ENCODE results near the gene PDGFRB. TPM values are rescaled to one million over a fixed set of nuclear protein-coding genes. Genes with fewer than 3 reads are reported as not detected.
"Not testable (repeated sequence)": the region's sequence is repeated elsewhere in the genome, so short reads cannot be mapped to it uniquely, and the experiment has no call there.

The PDGFRB gene
- total RNA-seq, 1 experiment from 2014 or later, result 0.34 TPM

DNA sequence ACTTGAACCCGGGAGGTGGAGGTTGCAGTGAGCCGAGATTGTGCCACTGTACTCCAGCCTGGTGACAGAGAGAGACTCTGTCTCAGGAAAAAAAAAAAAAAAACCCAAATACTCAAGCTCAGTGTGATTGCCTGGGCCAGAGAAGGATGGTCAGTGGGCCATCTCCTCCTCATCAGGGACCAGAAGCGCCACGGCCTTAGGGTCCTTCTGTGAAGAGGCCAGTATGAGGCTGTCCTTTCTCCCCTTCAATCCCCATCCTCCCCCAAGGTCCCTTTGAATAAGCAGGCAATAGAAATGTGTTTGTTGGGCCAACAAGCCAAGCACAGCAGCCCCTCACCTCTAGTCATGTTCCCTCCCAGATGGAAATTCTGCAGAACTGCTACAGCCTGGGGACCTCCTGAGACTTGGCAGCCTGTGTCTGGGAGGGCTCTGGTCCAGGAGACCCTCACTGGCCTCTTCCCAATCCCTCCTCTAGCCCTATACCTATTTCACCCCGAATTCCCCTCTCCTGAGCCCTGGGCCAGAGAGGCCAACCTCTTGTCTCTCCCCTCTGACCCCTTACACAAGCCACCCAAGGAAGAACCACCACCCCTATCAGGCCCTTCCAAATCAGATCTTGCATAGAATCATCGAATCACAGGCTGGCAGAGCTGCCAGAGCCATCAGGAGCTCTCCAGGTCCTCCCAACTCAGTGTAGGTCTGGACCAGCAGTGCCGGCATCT is 70.3 kb downstream of the PDGFRB start:
- CTCF ChIA-PET, result no interaction called here
- RAD21 ChIA-PET (ENCODE audit: low non-redundant PET in 1 of 2, low total read pairs in 2 of 2, uncharacterized antibody in 2 of 2, unreplicated experiment in 2 of 2), result no interaction called here
- no peak for DNase-seq (ENCODE audit: low read depth, low spot score)
- Histone ChIP-seq H3K9me2 (ENCODE audit: insufficient read depth) (no peaks in the 10 kb centered on the region), H2AFZ (ENCODE audit: low read depth, low read length, poor library complexity, severe bottlenecking) (no peak overlapping the region), H3K27ac (ENCODE audit: low read depth, low read length) (no peak overlapping the region), H3K9me3 (ENCODE audit: control insufficient read depth in 1 of 2, insufficient read depth in 1 of 2, low read depth in 1 of 2, low read length in 2 of 2) (no peaks in the 10 kb centered on the region), H3K36me3 (ENCODE audit: control insufficient read depth in 1 of 2, insufficient read depth in 2 of 2, low read length in 2 of 2) (no peaks in the 10 kb centered on the region), H4K20me1 (ENCODE audit: insufficient read depth) (no peaks in the 10 kb centered on the region), H3K4me3 (replicated peaks in 1 of 2; ENCODE audit: low read depth in 1 of 2, low read length in 2 of 2) (no peak overlapping the region), H3K79me2 (ENCODE audit: insufficient read depth, low read length) (no peaks in the 10 kb centered on the region), H3K27me3 (ENCODE audit: insufficient read depth, low read length) (peaks cover 30% of the 10 kb centered on the region), H3K4me2 (ENCODE audit: low read length) (no peak overlapping the region), H3K9ac (ENCODE audit: low read length) (no peak overlapping the region), H3K4me1 (ENCODE audit: control insufficient read depth in 1 of 2, insufficient read depth in 2 of 2, low read length in 2 of 2) (no peaks in the 10 kb centered on the region)
- BruUV-seq (replicated peaks), result no TSS peak
- TF ChIP-seq CEBPB (IDR thresholded peaks at IDR 0.05; ENCODE audit: low read depth) (no peak), CBX3 (IDR thresholded peaks at IDR 0.05; ENCODE audit: low read depth) (no peak), POLR2A (IDR thresholded peaks at IDR 0.05; ENCODE audit: borderline replicate concordance, extremely low read depth, insufficient read depth, insufficient read length) (no peak)
- no peak for ATAC-seq
- POLR2A ChIA-PET, result no interaction called here
- intact Hi-C loops (cut with micrococcal nuclease), result no loop called here

DNA sequence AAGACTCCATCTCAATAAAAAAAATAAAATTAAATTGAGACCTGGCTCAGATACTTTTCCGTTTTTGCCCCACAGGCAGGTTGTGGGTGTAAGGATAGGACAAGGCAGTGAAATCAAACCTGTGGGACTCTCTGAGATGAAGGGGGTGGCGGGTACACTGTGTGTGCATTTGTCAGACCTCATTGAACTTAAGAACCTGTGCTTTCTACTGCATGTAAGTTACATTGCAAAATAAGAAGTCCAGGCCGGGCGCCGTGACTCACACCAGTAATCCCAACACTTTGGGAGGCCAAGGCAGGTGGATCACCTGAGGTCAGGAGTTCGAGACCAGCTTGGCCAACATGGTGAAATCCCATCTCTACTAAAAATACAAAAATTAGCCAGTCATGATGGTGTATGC is 70.9 kb downstream of the PDGFRB start:
- ATAC-seq; CTCF ChIA-PET; H3K9me3 ChIP-seq (ENCODE audit: control insufficient read depth in 1 of 2, insufficient read depth in 1 of 2, low read depth in 1 of 2, low read length in 2 of 2); H3K36me3 ChIP-seq (ENCODE audit: control insufficient read depth in 1 of 2, insufficient read depth in 2 of 2, low read length in 2 of 2); RAD21 ChIA-PET (ENCODE audit: low non-redundant PET in 1 of 2, low total read pairs in 2 of 2, uncharacterized antibody in 2 of 2, unreplicated experiment in 2 of 2); intact Hi-C loops (cut with micrococcal nuclease); H3K79me2 ChIP-seq (ENCODE audit: insufficient read depth, low read length); H3K4me1 ChIP-seq (ENCODE audit: control insufficient read depth in 1 of 2, insufficient read depth in 2 of 2, low read length in 2 of 2); POLR2A ChIA-PET; H4K20me1 ChIP-seq (ENCODE audit: insufficient read depth); H3K4me2 ChIP-seq (ENCODE audit: low read length); H3K9me2 ChIP-seq (ENCODE audit: insufficient read depth); H3K4me3 ChIP-seq (replicated peaks in 1 of 2; ENCODE audit: low read depth in 1 of 2, low read length in 2 of 2); H2AFZ ChIP-seq (ENCODE audit: low read depth, low read length, poor library complexity, severe bottlenecking); H3K9ac ChIP-seq (ENCODE audit: low read length); BruUV-seq (replicated peaks); DNase-seq (ENCODE audit: low read depth, low spot score); H3K27ac ChIP-seq (ENCODE audit: low read depth, low read length): not testable (repeated sequence)
- H3K27me3 ChIP-seq (ENCODE audit: insufficient read depth, low read length), result peaks cover 28% of the 10 kb centered on the region

DNA sequence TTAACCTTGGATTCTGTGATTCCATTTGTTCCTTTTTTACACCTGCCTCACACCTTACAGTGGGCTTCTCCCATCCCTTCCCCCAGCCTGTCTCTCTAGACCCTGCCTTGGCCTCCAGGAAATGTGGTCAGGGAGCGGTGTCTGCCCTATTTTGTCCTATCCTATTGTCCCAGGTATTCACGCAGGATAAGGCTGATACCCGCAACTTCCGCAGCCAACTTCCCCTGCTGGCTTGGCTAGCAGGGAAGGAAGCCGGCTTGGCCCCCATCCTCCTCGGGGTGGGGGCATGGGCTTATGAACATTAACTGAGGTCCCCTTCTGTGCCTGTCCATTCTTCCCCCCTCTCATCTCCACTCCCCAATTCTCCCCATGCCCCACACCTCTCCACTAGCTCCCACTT is 72.8 kb downstream of the PDGFRB start:
- Histone ChIP-seq H3K36me3 (ENCODE audit: control insufficient read depth in 1 of 2, insufficient read depth in 2 of 2, low read length in 2 of 2) (no peaks in the 10 kb centered on the region), H3K9me3 (ENCODE audit: control insufficient read depth in 1 of 2, insufficient read depth in 1 of 2, low read depth in 1 of 2, low read length in 2 of 2) (no peaks in the 10 kb centered on the region), H3K27me3 (ENCODE audit: insufficient read depth, low read length) (peaks cover 17% of the 10 kb centered on the region), H3K4me1 (ENCODE audit: control insufficient read depth in 1 of 2, insufficient read depth in 2 of 2, low read length in 2 of 2) (no peaks in the 10 kb centered on the region), H2AFZ (ENCODE audit: low read depth, low read length, poor library complexity, severe bottlenecking) (no peak overlapping the region), H3K27ac (ENCODE audit: low read depth, low read length) (no peak overlapping the region), H3K9ac (ENCODE audit: low read length) (no peak overlapping the region), H3K9me2 (ENCODE audit: insufficient read depth) (no peaks in the 10 kb centered on the region), H3K4me2 (ENCODE audit: low read length) (no peak overlapping the region), H3K79me2 (ENCODE audit: insufficient read depth, low read length) (no peaks in the 10 kb centered on the region), H3K4me3 (replicated peaks in 1 of 2; ENCODE audit: low read depth in 1 of 2, low read length in 2 of 2) (no peak overlapping the region), H4K20me1 (ENCODE audit: insufficient read depth) (no peaks in the 10 kb centered on the region)
- intact Hi-C loops (cut with micrococcal nuclease), result no loop called here
- BruUV-seq (replicated peaks), result no TSS peak
- DNase-seq (ENCODE audit: low read depth, low spot score), result no peak
- TF ChIP-seq EZH2 (IDR thresholded peaks at IDR 0.05), result no peak
- TF ChIP-seq ZFX (IDR thresholded peaks at IDR 0.05), result no peak
- RAD21 ChIA-PET (ENCODE audit: low non-redundant PET in 1 of 2, low total read pairs in 2 of 2, uncharacterized antibody in 2 of 2, unreplicated experiment in 2 of 2), result no interaction called here
- no peak for ATAC-seq
- POLR2A ChIA-PET, result no interaction called here
- CTCF ChIA-PET, result no interaction called here

All from HCT116 (cell line).